Immature natural killer cell (primary cell): Measurements from ENCODE around the gene TNK1. TPM values are rescaled to one million over a fixed set of nuclear protein-coding genes. Genes with fewer than 3 reads are reported as not detected.

ENCODE experiments used
- DNase-seq, 3 donors: peaks; one replicate each; pipeline ENCODE4 v3.0.0; 2022; ENCODE audit warnings: mixed read lengths in 1 of 3
- H3K27ac Mint-ChIP-seq, 6 donors: one replicate each; pipeline ENCODE4 v1.8.0; 2020; ENCODE audit warnings: mixed read lengths in 6 of 6, mild to moderate bottlenecking in 5 of 6, inconsistent platforms in 4 of 6, moderate library complexity in 3 of 6
- H3K27me3 Mint-ChIP-seq, 3 donors: one replicate each; pipeline ENCODE4 v1.8.0; 2020 to 2021; ENCODE audit warnings: low read depth in 3 of 3, mild to moderate bottlenecking in 3 of 3, mixed read lengths in 3 of 3, moderate library complexity in 3 of 3, inconsistent platforms in 1 of 3
- H3K36me3 Mint-ChIP-seq, 3 donors: one replicate each; pipeline ENCODE4 v1.8.0; 2020; ENCODE audit warnings: mixed read lengths in 3 of 3, inconsistent platforms in 2 of 3, mild to moderate bottlenecking in 2 of 3
- H3K4me1 Mint-ChIP-seq, 2 donors: one replicate each; pipeline ENCODE4 v1.8.0; 2020; ENCODE audit warnings: inconsistent platforms in 2 of 2, mild to moderate bottlenecking in 2 of 2, mixed read lengths in 2 of 2, moderate library complexity in 1 of 2
- H3K4me3 Mint-ChIP-seq, 5 donors: one replicate each; pipeline ENCODE4 v1.8.0; 2020; ENCODE audit warnings: mild to moderate bottlenecking in 5 of 5, mixed read lengths in 5 of 5, inconsistent platforms in 3 of 5, moderate library complexity in 3 of 5
- H3K9me3 Mint-ChIP-seq, 6 donors: one replicate each; pipeline ENCODE4 v1.8.0; 2020; ENCODE audit warnings: mild to moderate bottlenecking in 6 of 6, mixed read lengths in 6 of 6, inconsistent platforms in 4 of 6, moderate library complexity in 3 of 6
- polyA plus RNA-seq, 3 donors: library from polyadenylated mRNA; unstranded; fragments of 300-500 nt; fragmentation: Illumina TruSeq; gene quantifications; one replicate each; pipeline ENCODE4 v1.2.3, GENCODE V29; 2021

Gene TNK1
- polyA plus RNA-seq, 3 donors from 2014 or later: 0.21 to 0.29 TPM; not detected in 1

DNA sequence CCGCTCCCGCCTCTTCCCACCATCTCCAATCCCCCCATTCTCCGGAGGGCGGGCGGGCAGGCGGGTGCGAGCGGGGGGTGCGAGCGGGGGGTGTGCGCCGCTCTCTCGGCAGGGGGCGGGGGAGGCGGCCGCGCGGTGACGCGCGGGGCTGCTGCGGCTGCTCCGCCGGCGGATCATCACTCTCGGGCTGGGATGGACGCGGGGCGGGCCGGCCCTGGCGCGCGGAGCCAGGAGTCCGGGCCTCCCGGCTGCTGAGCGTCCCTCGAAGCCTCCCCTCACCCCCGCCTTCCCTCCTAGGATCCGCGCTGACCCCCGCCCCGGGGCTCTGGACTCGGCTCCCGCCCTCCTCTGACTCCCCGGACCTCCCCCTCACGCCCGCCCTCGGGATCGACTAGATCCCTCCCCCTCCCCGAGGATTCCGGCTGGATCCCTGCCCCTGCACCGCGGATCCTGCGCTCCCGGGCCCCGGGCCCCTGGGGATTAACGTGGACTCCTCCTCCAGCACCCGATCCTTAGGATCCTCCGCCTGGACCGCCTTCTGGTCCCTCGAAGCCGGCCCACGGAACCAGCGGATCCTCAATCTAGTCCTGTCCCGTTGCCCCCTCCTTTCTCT, 24.0 kb downstream of the TNK1 start:
- Mint-ChIP-seq H3K4me3 (peak overlapping the region; percentile 94 to 96 (median 95)), H3K9me3 (peaks cover 0 to 2% (median 0%) of the 10 kb centered on the region in 6 donors), H3K27me3 (peaks cover 6 to 9% (median 7%) of the 10 kb centered on the region in 3 donors), H3K27ac (peak overlapping the region; percentile 85 to 99 (median 98)), H3K4me1 (peaks cover 12 to 21% of the 10 kb centered on the region in 2 donors), H3K36me3 (no peaks in the 10 kb centered on the region)
- DNase-seq: no peak

DNA sequence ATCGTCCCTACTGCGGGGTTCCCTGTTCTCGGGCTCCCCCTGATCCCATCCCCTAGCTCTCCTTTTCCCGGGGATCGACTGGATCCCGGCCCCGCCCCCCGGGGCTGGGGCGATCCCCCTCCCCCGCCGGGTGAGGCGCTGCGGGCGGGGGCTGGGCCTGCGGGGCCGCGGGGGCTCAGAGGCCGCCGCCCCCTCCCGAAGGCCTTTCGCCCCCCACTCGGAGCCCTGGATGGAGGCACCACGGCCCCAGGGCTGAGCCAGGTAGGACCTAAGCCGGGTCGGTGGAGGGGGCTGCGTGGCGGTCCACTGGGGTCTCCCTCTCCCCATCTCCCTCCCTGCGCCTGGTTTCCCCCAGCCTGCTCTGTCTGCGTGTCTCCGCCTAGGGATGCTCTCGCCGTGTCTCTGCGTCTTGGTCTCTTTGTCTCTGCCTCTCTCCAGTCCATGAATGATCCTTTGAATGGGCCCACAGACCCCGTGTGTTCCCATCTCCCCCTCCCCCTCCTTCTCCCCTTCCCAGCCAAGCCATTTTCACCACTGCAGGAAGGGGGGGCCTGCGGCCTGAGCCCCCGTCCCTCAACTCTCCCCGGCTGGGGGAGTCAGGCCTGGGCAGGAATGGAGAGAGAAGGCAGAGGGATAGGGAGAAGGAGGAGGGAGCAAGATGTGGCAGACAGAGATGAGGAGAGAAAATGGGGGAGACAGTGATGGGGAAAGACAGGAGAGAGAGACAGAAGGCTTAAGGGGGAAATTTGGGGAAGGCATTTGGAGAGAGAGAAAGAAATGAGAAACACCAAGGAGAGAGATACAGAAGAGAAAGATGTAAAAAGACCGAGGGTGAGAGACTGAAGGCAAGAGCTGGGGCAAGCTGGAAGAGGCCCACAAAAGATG, 24.7 kb downstream of the TNK1 start:
- peaks cover 6 to 13% (median 7%) of the 10 kb centered on the region in 3 donors for H3K27me3 Mint-ChIP-seq
- no peaks in the 10 kb centered on the region for H3K36me3 Mint-ChIP-seq
- peak overlapping the region; percentile 74 to 85 (median 78) for H3K4me3 Mint-ChIP-seq
- peaks cover 12 to 21% of the 10 kb centered on the region in 2 donors for H3K4me1 Mint-ChIP-seq
- H3K9me3 Mint-ChIP-seq: peaks cover 0 to 2% (median 0%) of the 10 kb centered on the region in 6 donors
- H3K27ac Mint-ChIP-seq: peak overlapping the region in 5 of 6 donors; percentile 66 to 88 (median 79)
- DNase-seq: no peak

DNA sequence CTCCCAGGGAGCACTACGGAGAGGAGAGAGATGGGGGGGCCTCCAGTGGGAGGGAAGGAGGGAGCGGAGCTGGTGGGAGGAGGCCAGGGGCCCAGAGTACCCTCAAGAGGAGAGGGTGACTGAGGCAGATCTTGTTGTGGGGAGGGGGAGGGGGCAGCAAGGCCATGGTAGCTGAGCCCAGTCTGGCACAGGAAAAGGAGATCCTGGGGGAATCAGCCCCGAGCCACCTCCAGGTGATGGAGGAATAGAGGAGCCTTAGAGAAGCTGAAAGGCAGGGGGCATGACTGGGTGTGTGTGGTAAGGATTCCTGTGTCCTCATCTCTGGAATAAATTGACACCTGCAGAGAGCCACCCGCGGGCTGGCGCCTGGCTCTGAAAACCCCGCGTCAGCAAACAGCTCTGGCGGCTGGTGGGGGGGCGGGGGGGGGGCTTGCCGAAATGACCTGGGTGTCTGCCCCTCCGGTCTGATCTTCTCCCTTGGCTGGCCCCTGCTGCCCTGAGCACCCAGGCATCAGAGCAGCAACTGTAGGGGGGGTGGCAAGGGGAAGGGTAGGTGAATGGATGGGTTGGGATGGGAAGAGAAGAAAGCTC, 25.4 kb downstream of the TNK1 start:
- Mint-ChIP-seq H3K36me3 (no peaks in the 10 kb centered on the region), H3K9me3 (peaks cover 0 to 2% (median 0%) of the 10 kb centered on the region in 6 donors), H3K27me3 (peaks cover 6 to 13% (median 7%) of the 10 kb centered on the region in 3 donors), H3K4me3 (peak overlapping the region; percentile 63 to 78 (median 73)), H3K4me1 (peaks cover 12 to 21% of the 10 kb centered on the region in 2 donors), H3K27ac (peak overlapping the region in 4 of 6 donors; percentile 75 to 88 (median 80))
- DNase-seq: no peak

DNA sequence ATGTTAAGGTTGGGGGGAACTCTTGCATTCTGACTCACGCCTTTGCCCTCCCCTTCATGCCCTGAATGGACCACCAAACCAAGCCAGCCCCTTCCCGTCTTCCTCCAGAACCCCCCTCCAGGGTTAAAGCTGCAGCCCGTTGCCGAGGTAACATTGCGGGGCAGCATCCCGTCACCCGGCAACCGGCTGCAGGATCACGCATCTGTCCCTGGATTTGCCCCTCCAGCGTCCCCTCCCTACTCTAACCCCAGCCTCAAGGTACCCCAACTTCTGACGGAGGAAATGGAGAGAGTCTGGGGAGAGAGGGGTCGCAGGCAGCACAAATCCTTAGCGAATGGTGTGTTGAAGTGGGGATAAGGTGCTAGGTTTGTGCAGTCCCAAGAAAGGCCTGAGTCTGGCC, 26.2 kb downstream of the TNK1 start:
- Mint-ChIP-seq H3K4me1 (peaks cover 8 to 21% of the 10 kb centered on the region in 2 donors), H3K4me3 (peak overlapping the region in 1 of 5 donors; percentile 35), H3K9me3 (peaks cover 0 to 2% (median 0%) of the 10 kb centered on the region in 6 donors), H3K27ac (no peak overlapping the region), H3K27me3 (peaks cover 6 to 13% (median 9%) of the 10 kb centered on the region in 3 donors), H3K36me3 (no peaks in the 10 kb centered on the region)
- DNase-seq: no peak

DNA sequence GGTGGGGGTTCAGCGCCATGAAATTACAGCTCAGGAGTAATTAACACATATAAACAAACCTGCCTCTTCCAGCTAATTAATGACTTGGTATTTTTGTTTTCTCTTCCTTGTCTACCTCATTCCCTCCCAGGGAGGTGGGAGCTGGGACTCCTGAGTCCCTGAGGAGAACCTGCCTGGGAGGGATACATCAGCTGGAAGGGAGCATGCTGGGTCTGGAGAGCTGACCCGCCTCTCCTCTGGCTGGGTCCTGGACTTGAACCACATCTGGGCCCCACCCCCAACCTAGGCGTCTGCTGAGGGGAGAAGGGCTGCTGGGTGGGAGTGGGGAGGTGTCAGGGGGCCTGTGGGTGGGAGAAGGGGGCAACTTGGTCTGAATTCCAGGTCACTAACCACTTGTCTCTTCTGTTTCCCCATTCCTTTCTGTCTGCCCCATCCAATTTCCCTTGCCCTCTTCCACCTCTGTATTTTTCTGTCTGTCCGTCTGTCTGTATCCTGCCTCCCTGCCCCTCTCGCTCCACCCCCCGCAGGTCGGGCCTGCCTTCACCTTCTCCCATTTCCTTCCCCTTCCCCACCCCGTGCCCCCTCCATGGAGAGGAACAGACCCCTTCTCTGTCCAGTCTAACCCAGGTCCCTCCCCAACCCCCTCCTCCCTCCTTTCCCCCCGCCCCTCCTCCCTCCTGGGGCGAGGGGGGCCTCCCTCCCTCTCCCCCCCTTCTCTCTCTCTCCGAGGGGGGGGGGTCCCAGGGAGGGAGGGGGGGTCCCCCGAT, 26.8 kb downstream of the TNK1 start, which contains the start of gene NLGN2:
Gene NLGN2, plus strand, starts transcription at position 361 of the 767 bp plus-strand sequence. CDS start 411 bp downstream, outside the sequence.
- Mint-ChIP-seq H3K4me1 (peaks cover 8 to 21% of the 10 kb centered on the region in 2 donors), H3K4me3 (peak within 1 kb of the TSS in 4 of 5 donors; percentile 14 to 59 (median 48)), H3K9me3 (peaks cover 0 to 2% (median 0%) of the 10 kb centered on the region in 6 donors), H3K27me3 (peaks cover 6 to 13% (median 10%) of the 10 kb centered on the region in 3 donors), H3K27ac (peak within 1 kb of the TSS in 1 of 6 donors; percentile 58), H3K36me3 (no peaks in the 10 kb centered on the region)
- DNase-seq: no peak

DNA sequence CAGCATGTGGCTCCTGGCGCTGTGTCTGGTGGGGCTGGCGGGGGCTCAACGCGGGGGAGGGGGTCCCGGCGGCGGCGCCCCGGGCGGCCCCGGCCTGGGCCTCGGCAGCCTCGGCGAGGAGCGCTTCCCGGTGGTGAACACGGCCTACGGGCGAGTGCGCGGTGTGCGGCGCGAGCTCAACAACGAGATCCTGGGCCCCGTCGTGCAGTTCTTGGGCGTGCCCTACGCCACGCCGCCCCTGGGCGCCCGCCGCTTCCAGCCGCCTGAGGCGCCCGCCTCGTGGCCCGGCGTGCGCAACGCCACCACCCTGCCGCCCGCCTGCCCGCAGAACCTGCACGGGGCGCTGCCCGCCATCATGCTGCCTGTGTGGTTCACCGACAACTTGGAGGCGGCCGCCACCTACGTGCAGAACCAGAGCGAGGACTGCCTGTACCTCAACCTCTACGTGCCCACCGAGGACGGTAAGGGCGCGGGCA, 27.4 kb downstream of the TNK1 start:
- H3K27me3 Mint-ChIP-seq: peaks cover 6 to 13% (median 10%) of the 10 kb centered on the region in 3 donors
- no peaks in the 10 kb centered on the region for H3K36me3 Mint-ChIP-seq
- peak; percentile 23 to 34 (median 33) for DNase-seq
- peaks cover 0 to 2% (median 0%) of the 10 kb centered on the region in 6 donors for H3K9me3 Mint-ChIP-seq
- peaks cover 1 to 16% of the 10 kb centered on the region in 2 donors for H3K4me1 Mint-ChIP-seq
- peak overlapping the region in 2 of 5 donors; percentile 44 to 59 for H3K4me3 Mint-ChIP-seq
- H3K27ac Mint-ChIP-seq: no peak overlapping the region

DNA sequence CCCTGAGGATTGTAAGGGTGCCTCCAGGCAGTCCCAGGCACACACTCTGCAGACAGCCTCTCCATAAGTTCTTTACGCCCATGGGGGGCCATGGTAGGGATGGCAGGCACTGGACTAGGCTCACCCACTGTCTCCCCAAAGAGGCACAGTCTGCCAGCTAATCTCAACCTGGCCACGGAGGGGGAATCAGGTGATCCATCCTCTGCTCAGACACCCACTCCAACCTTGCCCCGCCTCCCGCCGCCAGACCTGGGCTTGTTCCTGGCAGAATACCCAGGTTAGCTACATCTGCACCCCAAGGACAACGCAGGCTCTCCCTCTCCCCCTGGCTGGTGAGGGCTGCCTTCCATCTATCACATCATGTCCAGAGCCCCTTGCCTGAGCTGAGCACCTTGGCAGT, 28.0 kb downstream of the TNK1 start:
- Mint-ChIP-seq H3K36me3 (no peaks in the 10 kb centered on the region), H3K27me3 (peaks cover 6 to 13% (median 10%) of the 10 kb centered on the region in 3 donors), H3K4me1 (peaks cover 0 to 11% of the 10 kb centered on the region in 2 donors), H3K27ac (no peak overlapping the region), H3K9me3 (peaks cover 0 to 2% (median 0%) of the 10 kb centered on the region in 6 donors), H3K4me3 (peak overlapping the region in 2 of 5 donors; percentile 18 to 59)
- DNase-seq: no peak

DNA sequence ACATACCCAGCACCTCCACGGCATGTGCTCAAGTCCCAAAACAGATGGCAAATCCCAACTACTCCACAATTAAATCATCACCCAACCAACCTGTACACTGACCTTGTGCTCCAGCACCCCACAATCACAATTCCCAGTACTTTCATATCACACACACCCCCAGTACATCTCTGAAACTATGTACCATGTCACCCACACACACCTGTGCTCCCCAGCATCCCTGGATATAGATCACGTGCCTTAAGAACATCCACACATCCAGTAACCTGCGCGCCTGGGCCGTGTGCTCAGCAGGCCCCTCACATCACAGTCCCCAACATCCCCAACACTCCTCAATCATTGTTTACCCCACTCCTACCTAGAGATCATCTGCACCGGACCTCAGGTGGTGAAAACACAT, 28.8 kb downstream of the TNK1 start:
- Mint-ChIP-seq H3K4me3 (peak overlapping the region in 1 of 5 donors; percentile 46), H3K9me3 (peaks cover 0 to 2% (median 0%) of the 10 kb centered on the region in 6 donors), H3K4me1 (peaks cover 0 to 5% of the 10 kb centered on the region in 2 donors), H3K36me3 (no peaks in the 10 kb centered on the region), H3K27me3 (peaks cover 0 to 6% (median 3%) of the 10 kb centered on the region in 3 donors), H3K27ac (no peak overlapping the region)
- DNase-seq: no peak

DNA sequence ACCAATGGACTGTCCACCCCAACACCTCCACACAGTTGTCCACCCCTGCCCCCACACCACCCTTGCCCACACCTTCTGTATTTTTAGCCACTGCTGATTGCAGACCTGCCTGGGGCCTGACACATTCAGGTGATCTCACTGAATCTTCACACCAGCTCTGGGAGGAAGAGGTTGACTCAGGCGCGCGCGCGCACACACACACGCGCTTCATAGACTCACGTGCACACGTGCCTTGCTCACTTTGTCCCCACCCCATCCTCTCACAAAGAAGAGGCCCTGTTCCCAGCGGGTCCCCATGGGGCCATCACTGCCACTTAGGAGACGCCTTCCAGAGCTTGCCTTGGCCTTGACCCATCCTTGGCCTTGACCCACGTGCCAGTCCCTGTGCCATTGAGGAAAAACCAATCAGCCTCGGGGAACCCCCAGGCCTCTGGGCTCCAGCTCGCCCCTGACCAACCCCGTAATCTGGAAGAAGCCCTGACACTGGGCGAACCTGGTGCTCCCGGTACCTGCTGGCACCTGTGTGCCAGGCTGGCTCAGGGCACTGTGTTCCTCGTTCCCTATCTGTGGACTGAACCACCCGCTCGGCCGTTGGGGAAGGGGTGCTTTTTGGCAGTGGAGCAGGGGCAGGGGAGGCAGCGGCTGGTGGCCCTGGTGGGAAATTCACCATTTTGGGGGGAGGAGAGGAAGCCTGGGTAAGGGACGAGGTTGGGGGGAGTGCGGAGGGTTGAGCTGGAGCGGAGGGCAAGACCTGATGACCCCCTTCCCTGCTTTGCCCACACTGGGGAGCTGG, 29.9 kb downstream of the TNK1 start:
- no peaks in the 10 kb centered on the region for H3K36me3 Mint-ChIP-seq
- no peak overlapping the region for H3K4me3 Mint-ChIP-seq
- H3K9me3 Mint-ChIP-seq: peaks cover 0 to 2% (median 0%) of the 10 kb centered on the region in 6 donors
- H3K27me3 Mint-ChIP-seq: peaks cover 0 to 5% (median 4%) of the 10 kb centered on the region in 3 donors
- H3K4me1 Mint-ChIP-seq: peaks cover 0 to 4% of the 10 kb centered on the region in 2 donors
- no peak overlapping the region for H3K27ac Mint-ChIP-seq
- DNase-seq: no peak

DNA sequence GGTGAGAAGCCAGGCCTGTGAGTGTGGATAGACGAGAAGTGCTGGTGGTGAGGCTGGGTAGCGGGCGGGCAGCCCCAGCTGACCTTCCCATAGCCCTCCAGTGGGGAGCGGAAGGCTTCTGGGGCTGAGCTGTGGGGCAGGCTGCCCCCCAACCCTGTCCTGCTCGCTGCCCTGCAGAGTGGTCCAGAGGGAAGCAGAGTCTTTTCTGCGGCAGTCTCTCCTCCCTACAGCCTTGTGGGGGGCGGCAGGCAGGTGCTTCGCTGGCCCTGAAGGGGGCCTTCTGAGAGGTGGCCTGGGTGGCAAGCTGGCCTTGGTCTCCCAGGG, 30.5 kb downstream of the TNK1 start:
- no peak overlapping the region for H3K4me3 Mint-ChIP-seq
- H3K4me1 Mint-ChIP-seq: peaks cover 0 to 1% of the 10 kb centered on the region in 2 donors
- no peak for DNase-seq
- no peaks in the 10 kb centered on the region for H3K36me3 Mint-ChIP-seq
- peaks cover 0 to 7% (median 5%) of the 10 kb centered on the region in 3 donors for H3K27me3 Mint-ChIP-seq
- H3K9me3 Mint-ChIP-seq: peaks cover 0 to 2% (median 0%) of the 10 kb centered on the region in 6 donors
- no peak overlapping the region for H3K27ac Mint-ChIP-seq

DNA sequence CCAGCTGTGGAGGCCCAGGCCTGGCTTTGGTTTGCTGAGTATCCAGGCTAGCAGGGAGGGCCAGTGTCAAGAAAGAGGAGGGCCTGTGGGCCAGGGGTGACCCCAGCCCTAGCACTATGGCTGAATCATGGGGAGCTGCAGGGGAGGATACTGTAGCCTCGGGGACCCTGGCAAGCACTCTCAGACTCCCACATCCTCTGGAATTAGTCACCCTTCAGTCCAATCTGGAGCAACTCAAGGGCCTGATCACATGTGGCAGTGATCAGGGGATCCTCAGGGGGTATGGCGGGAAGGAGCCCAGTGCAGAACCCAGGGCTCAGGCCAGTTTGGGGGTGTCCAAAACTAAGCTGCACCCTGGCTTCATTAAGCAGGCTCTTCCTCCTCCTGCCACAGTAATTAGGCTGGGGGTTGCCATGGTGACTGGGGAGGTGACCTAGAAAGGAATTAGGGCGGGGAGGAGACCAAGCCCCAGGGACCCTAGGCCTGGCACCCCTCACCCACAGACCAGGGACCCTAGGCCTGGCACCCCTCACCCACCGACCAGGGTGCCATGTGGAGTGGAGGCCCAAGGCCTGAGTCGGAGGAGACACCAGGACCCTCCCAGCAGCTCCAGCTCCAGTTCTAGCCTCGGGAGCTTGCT, 32.6 kb downstream of the TNK1 start:
- no peak overlapping the region for H3K27ac Mint-ChIP-seq
- H3K36me3 Mint-ChIP-seq: no peaks in the 10 kb centered on the region
- H3K9me3 Mint-ChIP-seq: peaks cover 0 to 2% (median 0%) of the 10 kb centered on the region in 6 donors
- DNase-seq: no peak
- no peak overlapping the region for H3K4me3 Mint-ChIP-seq
- peaks cover 0 to 7% (median 5%) of the 10 kb centered on the region in 3 donors for H3K27me3 Mint-ChIP-seq
- no peaks in the 10 kb centered on the region for H3K4me1 Mint-ChIP-seq

DNA sequence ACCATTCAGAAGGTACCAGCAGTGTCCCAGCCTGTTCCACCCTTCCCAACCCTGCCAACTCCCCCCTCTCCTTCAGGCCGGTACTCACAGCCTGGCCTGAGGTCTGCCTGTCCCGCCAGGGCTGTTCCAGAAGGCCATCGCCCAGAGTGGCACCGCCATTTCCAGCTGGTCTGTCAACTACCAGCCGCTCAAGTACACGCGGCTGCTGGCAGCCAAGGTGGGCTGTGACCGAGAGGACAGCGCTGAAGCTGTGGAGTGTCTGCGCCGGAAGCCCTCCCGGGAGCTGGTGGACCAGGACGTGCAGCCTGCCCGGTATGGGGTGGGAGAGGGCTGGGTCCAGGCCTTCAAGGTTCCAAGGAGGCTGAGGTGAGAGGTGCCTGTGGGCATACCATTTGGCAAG, 33.9 kb downstream of the TNK1 start:
- no peaks in the 10 kb centered on the region for H3K4me1 Mint-ChIP-seq
- no peak for DNase-seq
- peaks cover 0 to under 1% (median 0%) of the 10 kb centered on the region in 6 donors for H3K9me3 Mint-ChIP-seq
- H3K4me3 Mint-ChIP-seq: no peak overlapping the region
- H3K27me3 Mint-ChIP-seq: peaks cover 0 to 9% (median 5%) of the 10 kb centered on the region in 3 donors
- H3K36me3 Mint-ChIP-seq: no peaks in the 10 kb centered on the region
- H3K27ac Mint-ChIP-seq: no peak overlapping the region
